ENCODE results near the gene MAFB.

Gene MAFB

GRCh38 chr20:40717343-40717865 is 28.4 kb upstream of the MAFB start:
- no peak overlapping the region for H3K9ac ChIP-seq (ENCODE audit: low read length)
- H3K36me3 ChIP-seq (ENCODE audit: insufficient read depth, low read length): no peaks in the 10 kb centered on the region
- H3K4me1 ChIP-seq (ENCODE audit: insufficient read depth, low read length): no peaks in the 10 kb centered on the region
- no peak overlapping the region for H3K27ac ChIP-seq (ENCODE audit: low read depth, low read length)
- no peak overlapping the region for H3K4me3 ChIP-seq (ENCODE audit: low read depth in 1 of 2, low read length in 2 of 2)
- H3K27me3 ChIP-seq (ENCODE audit: control insufficient read depth in 1 of 2, insufficient read depth in 2 of 2, low read length in 2 of 2): no peaks in the 10 kb centered on the region
- H3K9me3 ChIP-seq (ENCODE audit: low read length): no peaks in the 10 kb centered on the region

- Histone ChIP-seq H3K36me3 (ENCODE audit: insufficient read depth, low read length) (no peaks in the 10 kb centered on the region), H3K4me3 (ENCODE audit: low read depth in 1 of 2, low read length in 2 of 2) (no peak overlapping the region), H3K27me3 (ENCODE audit: control insufficient read depth in 1 of 2, insufficient read depth in 2 of 2, low read length in 2 of 2) (no peaks in the 10 kb centered on the region), H3K27ac (ENCODE audit: low read depth, low read length) (no peak overlapping the region), H3K9me3 (ENCODE audit: low read length) (no peaks in the 10 kb centered on the region), H3K9ac (ENCODE audit: low read length) (no peak overlapping the region), H3K4me1 (ENCODE audit: insufficient read depth, low read length) (no peaks in the 10 kb centered on the region)
These were observed 26.5 kb upstream of the MAFB start for GRCh38 chr20:40715491-40715890.

DNA sequence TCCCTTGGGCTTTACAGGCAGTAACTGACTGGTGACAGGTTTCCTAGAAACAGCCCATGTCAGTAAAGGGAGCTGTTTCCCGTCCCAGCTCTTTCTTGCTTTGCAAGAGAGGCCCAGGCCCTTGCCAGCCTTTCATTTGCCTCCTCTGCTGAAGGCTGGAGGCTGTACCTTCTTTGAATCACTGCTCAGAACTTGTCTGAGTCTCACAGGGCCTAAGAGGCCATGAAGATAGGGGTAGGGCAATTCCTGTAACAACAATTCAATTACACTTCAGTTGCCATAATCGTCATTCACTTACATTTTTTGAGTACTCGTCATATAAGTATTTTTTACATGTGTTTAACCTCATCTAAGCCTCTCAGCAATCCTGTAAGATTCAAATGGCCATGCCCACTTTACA is 25.9 kb upstream of the MAFB start:
- no peak overlapping the region for H3K4me3 ChIP-seq (ENCODE audit: low read depth in 1 of 2, low read length in 2 of 2)
- H3K36me3 ChIP-seq (ENCODE audit: insufficient read depth, low read length): no peaks in the 10 kb centered on the region
- no peaks in the 10 kb centered on the region for H3K27me3 ChIP-seq (ENCODE audit: control insufficient read depth in 1 of 2, insufficient read depth in 2 of 2, low read length in 2 of 2)
- no peak overlapping the region for H3K9ac ChIP-seq (ENCODE audit: low read length)
- no peak overlapping the region for H3K27ac ChIP-seq (ENCODE audit: low read depth, low read length)
- H3K9me3 ChIP-seq (ENCODE audit: low read length): no peaks in the 10 kb centered on the region
- H3K4me1 ChIP-seq (ENCODE audit: insufficient read depth, low read length): no peaks in the 10 kb centered on the region

DNA sequence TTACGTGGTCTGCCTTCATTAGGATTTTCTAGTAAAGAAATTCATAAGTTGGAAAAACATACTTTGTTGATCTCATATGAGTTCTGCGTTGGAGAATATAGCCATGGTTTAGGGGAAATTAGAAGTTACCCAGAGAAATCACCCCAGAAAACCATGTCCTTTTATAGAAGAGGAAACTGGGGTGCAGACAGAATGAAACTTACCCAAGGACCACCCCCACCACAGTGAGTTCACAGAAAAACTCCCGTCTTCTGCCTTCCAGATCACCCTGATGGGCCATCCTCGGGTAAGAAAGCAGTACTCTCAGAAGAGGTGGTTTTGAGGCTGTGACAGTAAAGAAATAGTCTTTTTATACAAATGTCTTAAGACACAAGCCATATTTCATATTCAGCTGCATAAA is 25.1 kb upstream of the MAFB start:
- no peaks in the 10 kb centered on the region for H3K27me3 ChIP-seq (ENCODE audit: control insufficient read depth in 1 of 2, insufficient read depth in 2 of 2, low read length in 2 of 2)
- no peaks in the 10 kb centered on the region for H3K4me1 ChIP-seq (ENCODE audit: insufficient read depth, low read length)
- H3K27ac ChIP-seq (ENCODE audit: low read depth, low read length): no peak overlapping the region
- no peaks in the 10 kb centered on the region for H3K36me3 ChIP-seq (ENCODE audit: insufficient read depth, low read length)
- no peak overlapping the region for H3K4me3 ChIP-seq (ENCODE audit: low read depth in 1 of 2, low read length in 2 of 2)
- no peaks in the 10 kb centered on the region for H3K9me3 ChIP-seq (ENCODE audit: low read length)
- H3K9ac ChIP-seq (ENCODE audit: low read length): no peak overlapping the region

GRCh38 chr20:40713508-40713907 is 24.5 kb upstream of the MAFB start:
- no peaks in the 10 kb centered on the region for H3K4me1 ChIP-seq (ENCODE audit: insufficient read depth, low read length)
- no peaks in the 10 kb centered on the region for H3K27me3 ChIP-seq (ENCODE audit: control insufficient read depth in 1 of 2, insufficient read depth in 2 of 2, low read length in 2 of 2)
- no peaks in the 10 kb centered on the region for H3K36me3 ChIP-seq (ENCODE audit: insufficient read depth, low read length)
- no peak overlapping the region for H3K9ac ChIP-seq (ENCODE audit: low read length)
- no peak overlapping the region for H3K27ac ChIP-seq (ENCODE audit: low read depth, low read length)
- no peak overlapping the region for H3K4me3 ChIP-seq (ENCODE audit: low read depth in 1 of 2, low read length in 2 of 2)
- H3K9me3 ChIP-seq (ENCODE audit: low read length): no peaks in the 10 kb centered on the region

DNA sequence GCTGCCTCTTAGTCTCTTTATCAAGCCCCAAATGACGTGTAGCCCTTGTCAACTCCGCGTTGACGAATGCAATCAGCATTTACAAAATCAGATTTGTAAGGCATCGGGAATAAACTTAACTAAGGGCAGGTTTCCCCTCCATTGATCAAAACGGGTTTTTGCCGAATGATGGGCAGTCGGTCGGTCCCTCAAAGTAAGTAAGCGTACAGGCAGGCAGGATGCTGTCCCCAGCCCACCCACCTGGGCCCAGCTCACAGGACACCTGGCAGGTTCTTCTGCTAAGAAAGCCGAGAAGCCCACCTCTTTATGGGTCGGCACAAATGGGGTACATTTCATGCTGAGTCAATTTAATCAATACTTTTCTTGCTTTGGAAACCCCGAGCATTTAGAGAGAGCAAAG is 22.0 kb upstream of the MAFB start:
- H3K9ac ChIP-seq (ENCODE audit: low read length): no peak overlapping the region

GRCh38 chr20:40710603-40711002 is 21.6 kb upstream of the MAFB start:
- H3K4me1 ChIP-seq (ENCODE audit: insufficient read depth, low read length): no peaks in the 10 kb centered on the region
- no peak overlapping the region for H3K9ac ChIP-seq (ENCODE audit: low read length)
- H3K27ac ChIP-seq (ENCODE audit: low read depth, low read length): no peak overlapping the region
- no peak overlapping the region for H3K4me3 ChIP-seq (ENCODE audit: low read depth in 1 of 2, low read length in 2 of 2)
- H3K9me3 ChIP-seq (ENCODE audit: low read length): no peaks in the 10 kb centered on the region
- H3K36me3 ChIP-seq (ENCODE audit: insufficient read depth, low read length): no peaks in the 10 kb centered on the region
- no peaks in the 10 kb centered on the region for H3K27me3 ChIP-seq (ENCODE audit: control insufficient read depth in 1 of 2, insufficient read depth in 2 of 2, low read length in 2 of 2)

More for the DNA sequence above, 22.0 kb upstream of the MAFB start:
- Histone ChIP-seq H3K36me3 (ENCODE audit: insufficient read depth, low read length) (no peaks in the 10 kb centered on the region), H3K27me3 (ENCODE audit: control insufficient read depth in 1 of 2, insufficient read depth in 2 of 2, low read length in 2 of 2) (no peaks in the 10 kb centered on the region), H3K27ac (ENCODE audit: low read depth, low read length) (no peak overlapping the region), H3K4me3 (ENCODE audit: low read depth in 1 of 2, low read length in 2 of 2) (no peak overlapping the region), H3K9me3 (ENCODE audit: low read length) (no peaks in the 10 kb centered on the region), H3K4me1 (ENCODE audit: insufficient read depth, low read length) (no peaks in the 10 kb centered on the region)

DNA sequence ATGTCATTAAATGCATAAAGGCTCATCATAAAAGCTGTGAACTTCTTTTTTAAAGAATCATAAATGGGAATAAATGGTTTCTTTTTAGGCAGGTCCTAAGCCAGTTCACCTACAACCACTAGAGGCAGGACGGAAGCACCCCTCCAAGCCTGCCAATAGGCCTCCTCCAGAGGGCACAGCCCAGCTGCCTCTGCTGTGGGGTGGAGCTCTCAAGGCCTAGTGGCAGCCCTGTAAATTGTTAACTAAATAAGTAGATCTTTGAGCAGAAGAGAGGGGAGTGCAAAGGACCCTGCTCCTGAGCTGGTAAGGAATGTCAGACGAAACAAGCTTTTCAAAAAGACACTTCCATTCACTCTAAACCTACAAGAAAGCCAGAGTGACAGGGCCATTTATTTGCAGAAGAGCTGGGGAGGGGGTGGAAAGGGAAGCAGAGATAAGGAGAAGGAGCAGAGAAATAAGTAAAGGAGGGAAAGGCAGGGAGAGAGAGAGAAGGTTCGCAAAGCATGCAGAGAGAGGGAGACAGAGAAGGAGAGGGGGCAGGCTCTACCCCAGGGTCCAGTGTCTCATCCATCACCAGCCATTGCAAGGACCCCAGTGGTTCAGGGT is 18.0 kb upstream of the MAFB start:
- Histone ChIP-seq H3K27ac (ENCODE audit: low read depth, low read length) (no peak overlapping the region), H3K4me3 (ENCODE audit: low read depth in 1 of 2, low read length in 2 of 2) (no peak overlapping the region), H3K9ac (ENCODE audit: low read length) (no peak overlapping the region), H3K36me3 (ENCODE audit: insufficient read depth, low read length) (no peaks in the 10 kb centered on the region), H3K4me1 (ENCODE audit: insufficient read depth, low read length) (no peaks in the 10 kb centered on the region), H3K27me3 (ENCODE audit: control insufficient read depth in 1 of 2, insufficient read depth in 2 of 2, low read length in 2 of 2) (no peaks in the 10 kb centered on the region), H3K9me3 (ENCODE audit: low read length) (no peaks in the 10 kb centered on the region)

- Histone ChIP-seq H3K4me3 (ENCODE audit: low read depth in 1 of 2, low read length in 2 of 2) (no peak overlapping the region), H3K4me1 (ENCODE audit: insufficient read depth, low read length) (no peaks in the 10 kb centered on the region), H3K36me3 (ENCODE audit: insufficient read depth, low read length) (no peaks in the 10 kb centered on the region), H3K27ac (ENCODE audit: low read depth, low read length) (no peak overlapping the region), H3K27me3 (ENCODE audit: control insufficient read depth in 1 of 2, insufficient read depth in 2 of 2, low read length in 2 of 2) (no peaks in the 10 kb centered on the region), H3K9ac (ENCODE audit: low read length) (no peak overlapping the region), H3K9me3 (ENCODE audit: low read length) (no peaks in the 10 kb centered on the region)
These were observed 16.4 kb upstream of the MAFB start for GRCh38 chr20:40705413-40705812.

DNA sequence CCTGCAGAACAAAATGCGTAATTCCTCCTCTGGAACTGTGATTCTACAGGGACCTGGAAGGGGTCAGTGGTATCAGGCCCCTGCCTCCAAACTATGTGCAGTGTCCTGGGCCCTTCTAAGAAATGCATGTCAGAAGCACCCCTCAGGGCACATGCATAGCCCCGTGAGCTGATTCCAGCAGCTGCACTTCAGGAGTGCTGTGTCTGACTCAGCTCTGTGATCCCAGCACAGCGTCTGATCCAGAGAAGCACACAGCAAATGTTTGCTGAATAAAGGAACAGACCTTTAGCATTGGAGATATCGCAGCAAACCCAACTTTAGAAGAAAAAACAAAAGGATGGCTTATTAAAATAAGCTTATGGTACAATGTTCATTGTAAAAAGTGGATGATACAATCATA is 15.8 kb upstream of the MAFB start:
- Histone ChIP-seq H3K36me3 (ENCODE audit: insufficient read depth, low read length) (no peaks in the 10 kb centered on the region), H3K9ac (ENCODE audit: low read length) (no peak overlapping the region), H3K27me3 (ENCODE audit: control insufficient read depth in 1 of 2, insufficient read depth in 2 of 2, low read length in 2 of 2) (no peaks in the 10 kb centered on the region)

DNA sequence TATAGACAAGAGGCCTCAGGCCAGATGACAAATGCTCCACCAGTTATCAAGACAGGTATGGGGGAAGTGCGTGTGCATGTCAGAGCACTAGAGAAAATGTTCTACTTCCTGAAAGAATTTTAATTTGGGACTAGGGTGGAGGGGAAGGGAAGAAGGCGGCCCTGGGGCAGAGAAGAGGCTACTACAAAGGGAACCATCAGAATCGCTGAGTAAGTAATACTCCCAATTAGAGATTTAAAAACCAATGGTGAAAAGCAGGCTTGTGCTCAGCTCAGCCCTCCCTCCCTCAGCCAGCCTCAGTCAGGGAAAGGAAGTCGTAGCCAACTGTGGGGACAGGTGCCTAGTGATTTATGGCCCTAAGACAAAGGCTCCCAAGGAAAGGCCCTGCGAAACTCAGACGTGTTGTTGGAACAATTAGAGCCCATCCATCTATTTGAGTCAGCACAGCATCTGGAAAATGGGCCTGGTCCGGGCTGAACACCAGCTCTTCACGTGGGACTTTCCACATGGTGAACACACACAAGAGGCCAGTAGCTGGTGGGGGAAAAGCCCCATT is 15.0 kb upstream of the MAFB start:
- Histone ChIP-seq H3K9ac (ENCODE audit: low read length) (no peak overlapping the region), H3K9me3 (ENCODE audit: low read length) (no peaks in the 10 kb centered on the region), H3K4me1 (ENCODE audit: insufficient read depth, low read length) (no peaks in the 10 kb centered on the region), H3K36me3 (ENCODE audit: insufficient read depth, low read length) (no peaks in the 10 kb centered on the region), H3K27ac (ENCODE audit: low read depth, low read length) (no peak overlapping the region), H3K4me3 (ENCODE audit: low read depth in 1 of 2, low read length in 2 of 2) (no peak overlapping the region), H3K27me3 (ENCODE audit: control insufficient read depth in 1 of 2, insufficient read depth in 2 of 2, low read length in 2 of 2) (no peaks in the 10 kb centered on the region)

More for the DNA sequence above, 15.8 kb upstream of the MAFB start:
- H3K9me3 ChIP-seq (ENCODE audit: low read length): no peaks in the 10 kb centered on the region
- H3K27ac ChIP-seq (ENCODE audit: low read depth, low read length): no peak overlapping the region
- no peaks in the 10 kb centered on the region for H3K4me1 ChIP-seq (ENCODE audit: insufficient read depth, low read length)
- H3K4me3 ChIP-seq (ENCODE audit: low read depth in 1 of 2, low read length in 2 of 2): no peak overlapping the region

DNA sequence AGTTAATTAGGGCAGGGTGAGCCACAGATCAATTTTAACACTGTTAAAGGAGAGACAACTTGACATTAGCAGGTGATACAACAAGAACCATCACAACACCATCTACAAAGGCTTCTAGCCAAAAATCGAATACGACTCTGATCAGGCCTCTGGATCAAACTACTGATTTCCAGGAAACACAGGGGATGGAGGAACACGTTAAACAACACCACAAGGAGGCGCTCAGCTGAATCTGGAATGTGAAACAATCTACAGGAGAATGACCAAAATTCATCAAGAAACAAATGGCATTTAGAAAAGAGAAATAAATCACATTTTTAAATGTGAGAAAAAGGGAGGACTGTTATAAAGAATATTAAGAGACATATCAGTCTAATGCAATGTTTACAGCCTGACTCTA is 13.5 kb upstream of the MAFB start:
- no peaks in the 10 kb centered on the region for H3K9me3 ChIP-seq (ENCODE audit: low read length)
- no peak overlapping the region for H3K4me3 ChIP-seq (ENCODE audit: low read depth in 1 of 2, low read length in 2 of 2)
- no peak overlapping the region for H3K9ac ChIP-seq (ENCODE audit: low read length)
- H3K27me3 ChIP-seq (ENCODE audit: control insufficient read depth in 1 of 2, insufficient read depth in 2 of 2, low read length in 2 of 2): no peaks in the 10 kb centered on the region
- H3K36me3 ChIP-seq (ENCODE audit: insufficient read depth, low read length): no peaks in the 10 kb centered on the region
- no peak overlapping the region for H3K27ac ChIP-seq (ENCODE audit: low read depth, low read length)
- H3K4me1 ChIP-seq (ENCODE audit: insufficient read depth, low read length): no peaks in the 10 kb centered on the region

Data from muscle layer of colon (tissue), 2 donors.